NCI-H748 treated with DMSO at 0.1 percent for 48 hours (cell line): ENCODE results near the gene CYTH3.
"Not testable (repeated sequence)": the region's sequence is repeated elsewhere in the genome, so short reads cannot be mapped to it uniquely, and the experiment has no call there.

Source experiments
- DNase-seq: peaks from one replicate; lab custom pipeline; 2025; lab: John Stamatoyannopoulos, UW

The CYTH3 gene

GRCh38 chr7:6151527-6151926 lies 120.9 kb downstream of the CYTH3 start:
- not testable (repeated sequence) for DNase-seq

GRCh38 chr7:6149996-6150395 lies 122.4 kb downstream of the CYTH3 start:
- no peak for DNase-seq

- DNase-seq = no peak
Measured at GRCh38 chr7:6148724-6149360, 123.6 kb downstream of the CYTH3 start.

GRCh38 chr7:6147627-6148026 lies 124.8 kb downstream of the CYTH3 start:
- no peak for DNase-seq

- DNase-seq = no peak
Measured at GRCh38 chr7:6146666-6147065, 125.8 kb downstream of the CYTH3 start.

GRCh38 chr7:6143997-6144396 lies 128.4 kb downstream of the CYTH3 start:
- no peak for DNase-seq

GRCh38 chr7:6142871-6143380 lies 129.5 kb downstream of the CYTH3 start:
- DNase-seq = no peak

- DNase-seq = no peak
Measured at GRCh38 chr7:6139189-6139996, 133.0 kb downstream of the CYTH3 start.

GRCh38 chr7:6136475-6136874 lies 135.9 kb downstream of the CYTH3 start:
- DNase-seq = no peak

GRCh38 chr7:6133249-6133648 lies 139.2 kb downstream of the CYTH3 start:
- no peak for DNase-seq

- no peak for DNase-seq
Measured at GRCh38 chr7:6130007-6130587, 142.3 kb downstream of the CYTH3 start.

- DNase-seq = no peak
Measured at GRCh38 chr7:6128205-6128604, 144.2 kb downstream of the CYTH3 start.

- no peak for DNase-seq
Measured at GRCh38 chr7:6127110-6127490, 145.3 kb downstream of the CYTH3 start.

GRCh38 chr7:6123843-6124242 lies 148.6 kb downstream of the CYTH3 start:
- no peak for DNase-seq

- DNase-seq = no peak
Measured at GRCh38 chr7:6121141-6121540, 151.3 kb downstream of the CYTH3 start.

GRCh38 chr7:6117533-6117932 lies 154.9 kb downstream of the CYTH3 start:
- no peak for DNase-seq

- DNase-seq = no peak
Measured at GRCh38 chr7:6116211-6116610, 156.2 kb downstream of the CYTH3 start.
